ENCODE data around the gene RNPEP. TPM values are rescaled to one million over a fixed set of nuclear protein-coding genes. Genes with fewer than 3 reads are reported as not detected.

Gene RNPEP
- total and polyA plus RNA-seq, 2 of the 13 experiments (the other 11 are each of a cell fraction or from before 2014, with no cell fraction given), result 20.6 to 38.4 TPM

DNA sequence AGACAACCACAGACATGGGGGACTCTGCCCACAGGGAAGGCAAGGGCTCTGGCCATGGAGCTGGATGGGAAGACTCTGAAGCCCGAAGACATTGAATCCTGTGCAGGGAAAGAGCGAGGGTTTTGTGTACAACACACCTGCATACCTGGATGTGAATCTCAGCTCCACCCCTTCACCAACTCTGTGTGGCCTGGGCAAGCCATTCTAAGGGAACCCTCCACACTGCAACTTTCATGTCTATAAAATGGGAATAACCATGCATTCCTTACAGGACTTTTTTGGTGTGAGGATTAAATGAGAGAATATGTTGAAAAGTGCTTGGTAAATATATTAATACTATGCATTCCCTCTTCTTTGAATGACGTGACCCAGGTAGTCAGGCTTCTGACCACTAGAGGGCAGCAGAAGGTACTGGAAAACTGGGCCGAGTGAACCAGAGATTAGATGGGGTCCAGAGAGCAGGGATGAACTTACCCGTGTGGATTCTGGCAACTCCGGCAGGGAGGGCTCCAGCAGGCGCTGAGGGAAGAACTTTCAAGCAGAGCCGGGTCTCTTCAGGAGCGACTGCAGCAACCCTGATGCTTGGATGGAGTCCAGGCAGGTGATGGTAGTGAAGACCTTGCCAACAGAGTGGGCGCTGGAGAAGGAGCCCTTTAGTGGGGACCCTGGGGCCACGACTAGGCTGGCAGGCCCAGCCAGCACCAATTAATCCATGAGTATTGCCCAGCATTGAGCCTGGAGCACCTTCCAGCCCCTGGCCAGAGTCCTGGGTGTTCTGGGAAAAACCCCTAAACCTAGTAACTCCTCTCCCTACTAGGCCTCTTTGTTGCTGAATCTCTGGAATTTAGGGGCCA is 27.1 kb downstream of the RNPEP start (continued):
- TF ChIP-seq ZNF430 (CRISPR knock-in tag; IDR thresholded peaks at IDR 0.05), result no peak
- no peak for TF ChIP-seq ZSCAN22 (CRISPR knock-in tag; IDR thresholded peaks at IDR 0.05)
- TF ChIP-seq ZNF629 (CRISPR knock-in tag; conservative IDR thresholded peaks at IDR 0.05), result peak; percentile 44; the same call in 1 of the 2 replicates
- TF ChIP-seq, protein P1, sequence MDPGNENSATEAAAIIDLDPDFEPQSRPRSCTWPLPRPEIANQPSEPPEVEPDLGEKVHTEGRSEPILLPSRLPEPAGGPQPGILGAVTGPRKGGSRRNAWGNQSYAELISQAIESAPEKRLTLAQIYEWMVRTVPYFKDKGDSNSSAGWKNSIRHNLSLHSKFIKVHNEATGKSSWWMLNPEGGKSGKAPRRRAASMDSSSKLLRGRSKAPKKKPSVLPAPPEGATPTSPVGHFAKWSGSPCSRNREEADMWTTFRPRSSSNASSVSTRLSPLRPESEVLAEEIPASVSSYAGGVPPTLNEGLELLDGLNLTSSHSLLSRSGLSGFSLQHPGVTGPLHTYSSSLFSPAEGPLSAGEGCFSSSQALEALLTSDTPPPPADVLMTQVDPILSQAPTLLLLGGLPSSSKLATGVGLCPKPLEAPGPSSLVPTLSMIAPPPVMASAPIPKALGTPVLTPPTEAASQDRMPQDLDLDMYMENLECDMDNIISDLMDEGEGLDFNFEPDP (CRISPR knock-in tag; conservative IDR thresholded peaks at IDR 0.05), result no peak
- TF ChIP-seq GATAD2A (CRISPR knock-in tag; IDR thresholded peaks at IDR 0.05), result peak; percentile 42; the same call in 1 of the 2 replicates
- no peak for TF ChIP-seq ZFP41 (CRISPR knock-in tag; IDR thresholded peaks at IDR 0.05; ENCODE audit: borderline replicate concordance)
- no peak for TF ChIP-seq ZNF136 (CRISPR knock-in tag; IDR thresholded peaks at IDR 0.05; ENCODE audit: low read depth)
- TF ChIP-seq ZNF780A (CRISPR knock-in tag; IDR thresholded peaks at IDR 0.05), result no peak
- no peak for TF ChIP-seq FOXC1 (CRISPR knock-in tag; IDR thresholded peaks at IDR 0.05; ENCODE audit: borderline replicate concordance)
- no peak for TF ChIP-seq POLR2A (IDR thresholded peaks at IDR 0.05; ENCODE audit: insufficient read depth in 1 of 2, low read depth in 2 of 2, low read length in 2 of 2)
- no peak for TF ChIP-seq MEF2D (CRISPR knock-in tag; IDR thresholded peaks at IDR 0.05)
- no peak for TF ChIP-seq FOXP1 (IDR thresholded peaks at IDR 0.05)
- no peak for TF ChIP-seq FOXP1 (CRISPR knock-in tag; IDR thresholded peaks at IDR 0.05)
- TF ChIP-seq, protein P2, sequence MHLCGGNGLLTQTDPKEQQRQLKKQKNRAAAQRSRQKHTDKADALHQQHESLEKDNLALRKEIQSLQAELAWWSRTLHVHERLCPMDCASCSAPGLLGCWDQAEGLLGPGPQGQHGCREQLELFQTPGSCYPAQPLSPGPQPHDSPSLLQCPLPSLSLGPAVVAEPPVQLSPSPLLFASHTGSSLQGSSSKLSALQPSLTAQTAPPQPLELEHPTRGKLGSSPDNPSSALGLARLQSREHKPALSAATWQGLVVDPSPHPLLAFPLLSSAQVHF (CRISPR knock-in tag; IDR thresholded peaks at IDR 0.05), result no peak
- TF ChIP-seq SATB2 (CRISPR knock-in tag; IDR thresholded peaks at IDR 0.05), result no peak
- TF ChIP-seq ZSCAN21 (CRISPR knock-in tag; IDR thresholded peaks at IDR 0.05; ENCODE audit: borderline replicate concordance), result no peak
- TF ChIP-seq MBD4 (IDR thresholded peaks at IDR 0.05; ENCODE audit: borderline replicate concordance, low read length), result no peak
- no peak for TF ChIP-seq ZNF75D (CRISPR knock-in tag; IDR thresholded peaks at IDR 0.05; ENCODE audit: borderline replicate concordance)
- TF ChIP-seq, protein P3, sequence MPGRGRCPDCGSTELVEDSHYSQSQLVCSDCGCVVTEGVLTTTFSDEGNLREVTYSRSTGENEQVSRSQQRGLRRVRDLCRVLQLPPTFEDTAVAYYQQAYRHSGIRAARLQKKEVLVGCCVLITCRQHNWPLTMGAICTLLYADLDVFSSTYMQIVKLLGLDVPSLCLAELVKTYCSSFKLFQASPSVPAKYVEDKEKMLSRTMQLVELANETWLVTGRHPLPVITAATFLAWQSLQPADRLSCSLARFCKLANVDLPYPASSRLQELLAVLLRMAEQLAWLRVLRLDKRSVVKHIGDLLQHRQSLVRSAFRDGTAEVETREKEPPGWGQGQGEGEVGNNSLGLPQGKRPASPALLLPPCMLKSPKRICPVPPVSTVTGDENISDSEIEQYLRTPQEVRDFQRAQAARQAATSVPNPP (CRISPR knock-in tag; IDR thresholded peaks at IDR 0.05), result no peak
- 0 out of 2 replicates have a peak, but pooled peaks have one; percentile 52 for TF ChIP-seq ZNF44 (CRISPR knock-in tag; IDR thresholded peaks at IDR 0.05)
- TF ChIP-seq DNMT1 (CRISPR knock-in tag; IDR thresholded peaks at IDR 0.05), result no peak
- no peak for TF ChIP-seq KLF13 (CRISPR knock-in tag; IDR thresholded peaks at IDR 0.05)
- TF ChIP-seq, protein P4, sequence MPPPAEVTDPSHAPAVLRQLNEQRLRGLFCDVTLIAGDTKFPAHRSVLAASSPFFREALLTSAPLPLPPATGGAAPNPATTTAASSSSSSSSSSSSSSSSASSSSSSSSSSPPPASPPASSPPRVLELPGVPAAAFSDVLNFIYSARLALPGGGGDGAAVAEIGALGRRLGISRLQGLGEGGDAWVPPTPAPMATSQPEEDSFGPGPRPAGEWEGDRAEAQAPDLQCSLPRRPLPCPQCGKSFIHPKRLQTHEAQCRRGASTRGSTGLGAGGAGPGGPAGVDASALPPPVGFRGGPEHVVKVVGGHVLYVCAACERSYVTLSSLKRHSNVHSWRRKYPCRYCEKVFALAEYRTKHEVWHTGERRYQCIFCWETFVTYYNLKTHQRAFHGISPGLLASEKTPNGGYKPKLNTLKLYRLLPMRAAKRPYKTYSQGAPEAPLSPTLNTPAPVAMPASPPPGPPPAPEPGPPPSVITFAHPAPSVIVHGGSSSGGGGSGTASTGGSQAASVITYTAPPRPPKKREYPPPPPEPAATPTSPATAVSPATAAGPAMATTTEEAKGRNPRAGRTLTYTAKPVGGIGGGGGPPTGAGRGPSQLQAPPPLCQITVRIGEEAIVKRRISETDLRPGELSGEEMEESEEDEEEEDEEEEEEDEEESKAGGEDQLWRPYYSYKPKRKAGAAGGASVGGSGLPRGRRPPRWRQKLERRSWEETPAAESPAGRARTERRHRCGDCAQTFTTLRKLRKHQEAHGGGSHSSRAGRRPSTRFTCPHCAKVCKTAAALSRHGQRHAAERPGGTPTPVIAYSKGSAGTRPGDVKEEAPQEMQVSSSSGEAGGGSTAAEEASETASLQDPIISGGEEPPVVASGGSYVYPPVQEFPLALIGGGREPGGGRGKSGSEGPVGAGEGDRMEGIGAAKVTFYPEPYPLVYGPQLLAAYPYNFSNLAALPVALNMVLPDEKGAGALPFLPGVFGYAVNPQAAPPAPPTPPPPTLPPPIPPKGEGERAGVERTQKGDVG (CRISPR knock-in tag; IDR thresholded peaks at IDR 0.05; ENCODE audit: borderline replicate concordance), result no peak
- TF ChIP-seq CEBPG (CRISPR knock-in tag; IDR thresholded peaks at IDR 0.05), result no peak
- TF ChIP-seq TOPORS (CRISPR knock-in tag; IDR thresholded peaks at IDR 0.05), result no peak
- TF ChIP-seq ZNF777 (CRISPR knock-in tag; IDR thresholded peaks at IDR 0.05), result no peak
- no peak for TF ChIP-seq CBX1 (IDR thresholded peaks at IDR 0.05; ENCODE audit: low read depth)

Data from HepG2 (cell line).